Thoracic aorta (tissue), 2 donors: ENCODE results near the gene SNRK. TPM values are rescaled to one million over a fixed set of nuclear protein-coding genes. Genes with fewer than 3 reads are reported as not detected.

ENCODE experiments used
- ATAC-seq: fragments of 150-250 bp; one replicate; pipeline ENCODE4 v1.8.0; 2017; ENCODE audit warnings: low read depth; ENCODE audit not compliant: insufficient number of reproducible peaks, low FRiP score
- DNase-seq: peaks from one replicate; pipeline ENCODE4 v3.0.0-alpha.2; 2020; ENCODE audit warnings: low spot score
- H3K27ac ChIP-seq, 2 donors: fragments of 200-600 bp; sonication (generic); 1 replicate in 1 of 2; 2 replicates in 1 of 2; pipeline ENCODE4 v1.5.1; 2016; ENCODE audit warnings: mild to moderate bottlenecking in 2 of 2, moderate library complexity in 2 of 2
- H3K27me3 ChIP-seq: fragments of 200-600 bp; sonication (generic); replicated peaks from 2 replicates; pipeline ENCODE4 v1.6.0; 2016; ENCODE audit warnings: mild to moderate bottlenecking; ENCODE audit not compliant: insufficient read depth
- H3K36me3 ChIP-seq: fragments of 200-600 bp; sonication (generic); one replicate; pipeline ENCODE4 v1.5.1; 2016
- H3K4me1 ChIP-seq, 2 donors: fragments of 200-600 bp; sonication (generic); 1 replicate in 1 of 2; 2 replicates in 1 of 2; pipeline versions ENCODE4 v1.5.1 to v1.6.0; 2016; ENCODE audit warnings: low read depth in 2 of 2, mild to moderate bottlenecking in 1 of 2; ENCODE audit not compliant: control insufficient read depth in 1 of 2
- H3K4me3 ChIP-seq: fragments of 200-600 bp; sonication (generic); 2 replicates; pipeline ENCODE4 v1.5.1; 2016; ENCODE audit warnings: mild to moderate bottlenecking
- H3K9me3 ChIP-seq: fragments of 200-600 bp; sonication (generic); 2 replicates; pipeline ENCODE4 v1.5.1; 2016
- CTCF ChIP-seq: fragments of 200-600 bp; sonication (generic); IDR thresholded peaks from one replicate; pipeline ENCODE4 v1.5.1; 2019; ENCODE audit warnings: antibody characterized with exemption
- total RNA-seq, 2 donors: library from RNA; depleted of rRNA; stranded (reverse); fragments of >200 nt; gene quantifications; one replicate each; pipeline versions ENCODE4 v1.1.0 to v1.2.3, GENCODE V29; 2016

The SNRK gene
- total RNA-seq, 2 donors from 2014 or later = 26.5 to 82.6 TPM

GRCh38 chr3:43344520-43344919 is 58.2 kb downstream of the SNRK start:
- H3K27ac ChIP-seq = no peak overlapping the region
- no peak for TF ChIP-seq CTCF

GRCh38 chr3:43345246-43345645 is 58.9 kb downstream of the SNRK start:
- DNase-seq = no peak
- no peaks in the 10 kb centered on the region for H3K9me3 ChIP-seq
- H3K27ac ChIP-seq = no peak overlapping the region
- H3K27me3 ChIP-seq = no peaks in the 10 kb centered on the region
- no peak overlapping the region for H3K4me3 ChIP-seq
- no peak for TF ChIP-seq CTCF
- ATAC-seq = no peak
- H3K36me3 ChIP-seq = peaks cover 43% of the 10 kb centered on the region
- no peaks in the 10 kb centered on the region for H3K4me1 ChIP-seq

More at GRCh38 chr3:43344520-43344919, 58.2 kb downstream of the SNRK start:
- Histone ChIP-seq H3K4me1 (no peaks in the 10 kb centered on the region), H3K4me3 (no peak overlapping the region), H3K36me3 (peaks cover 43% of the 10 kb centered on the region), H3K9me3 (no peaks in the 10 kb centered on the region), H3K27me3 (no peaks in the 10 kb centered on the region)
- DNase-seq (no peak), ATAC-seq (no peak)

- DNase-seq (no peak), ATAC-seq (no peak)
- Histone ChIP-seq H3K4me3 (no peak overlapping the region), H3K9me3 (no peaks in the 10 kb centered on the region), H3K4me1 (no peaks in the 10 kb centered on the region), H3K27me3 (no peaks in the 10 kb centered on the region), H3K36me3 (peaks cover 41% of the 10 kb centered on the region), H3K27ac (no peak overlapping the region)
- no peak for TF ChIP-seq CTCF
Measured at GRCh38 chr3:43345877-43346276, 59.5 kb downstream of the SNRK start.

- Histone ChIP-seq H3K27me3 (no peaks in the 10 kb centered on the region), H3K4me1 (no peaks in the 10 kb centered on the region), H3K4me3 (no peak overlapping the region), H3K9me3 (peaks cover 6% of the 10 kb centered on the region), H3K27ac (no peak overlapping the region), H3K36me3 (peaks cover 41% of the 10 kb centered on the region)
- no peak for DNase-seq
- TF ChIP-seq CTCF = no peak
- no peak for ATAC-seq
Measured at GRCh38 chr3:43346978-43347749, 60.8 kb downstream of the SNRK start.

GRCh38 chr3:43347774-43348173 is 61.4 kb downstream of the SNRK start:
- peaks cover 6% of the 10 kb centered on the region for H3K9me3 ChIP-seq
- peaks cover 41% of the 10 kb centered on the region for H3K36me3 ChIP-seq
- ATAC-seq (no peak), DNase-seq (no peak)
- TF ChIP-seq CTCF = no peak
- no peak overlapping the region for H3K27ac ChIP-seq
- no peak overlapping the region for H3K4me3 ChIP-seq
- no peaks in the 10 kb centered on the region for H3K4me1 ChIP-seq
- H3K27me3 ChIP-seq = no peaks in the 10 kb centered on the region
